ENCODE data around the gene FPR1. TPM values are rescaled to one million over a fixed set of nuclear protein-coding genes. Genes with fewer than 3 reads are reported as not detected.
"Not testable (repeated sequence)": the region's sequence is repeated elsewhere in the genome, so short reads cannot be mapped to it uniquely, and the experiment has no call there.

Gene FPR1
- total and polyA plus RNA-seq, 7 donors: 0.45 to 6.7 (median 2.1) TPM

- Histone ChIP-seq H3K9me3 (no peaks in the 10 kb centered on the region), H3K4me3 (no peak overlapping the region), H3K36me3 (ENCODE audit: insufficient read depth in 1 of 2, low read depth in 1 of 2) (no peaks in the 10 kb centered on the region), H3K4me1 (no peaks in the 10 kb centered on the region), H3K27me3 (ENCODE audit: insufficient read depth in 3 of 3, low read length in 2 of 3) (peaks cover 0 to 2% (median 0%) of the 10 kb centered on the region in 3 donors), H3K27ac (no peak overlapping the region)
- intact Hi-C loops (cut with DNase I): no loop called here
- DNase-seq: no peak
- no peak for ATAC-seq
- TF ChIP-seq, protein P1, sequence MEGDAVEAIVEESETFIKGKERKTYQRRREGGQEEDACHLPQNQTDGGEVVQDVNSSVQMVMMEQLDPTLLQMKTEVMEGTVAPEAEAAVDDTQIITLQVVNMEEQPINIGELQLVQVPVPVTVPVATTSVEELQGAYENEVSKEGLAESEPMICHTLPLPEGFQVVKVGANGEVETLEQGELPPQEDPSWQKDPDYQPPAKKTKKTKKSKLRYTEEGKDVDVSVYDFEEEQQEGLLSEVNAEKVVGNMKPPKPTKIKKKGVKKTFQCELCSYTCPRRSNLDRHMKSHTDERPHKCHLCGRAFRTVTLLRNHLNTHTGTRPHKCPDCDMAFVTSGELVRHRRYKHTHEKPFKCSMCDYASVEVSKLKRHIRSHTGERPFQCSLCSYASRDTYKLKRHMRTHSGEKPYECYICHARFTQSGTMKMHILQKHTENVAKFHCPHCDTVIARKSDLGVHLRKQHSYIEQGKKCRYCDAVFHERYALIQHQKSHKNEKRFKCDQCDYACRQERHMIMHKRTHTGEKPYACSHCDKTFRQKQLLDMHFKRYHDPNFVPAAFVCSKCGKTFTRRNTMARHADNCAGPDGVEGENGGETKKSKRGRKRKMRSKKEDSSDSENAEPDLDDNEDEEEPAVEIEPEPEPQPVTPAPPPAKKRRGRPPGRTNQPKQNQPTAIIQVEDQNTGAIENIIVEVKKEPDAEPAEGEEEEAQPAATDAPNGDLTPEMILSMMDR (IDR thresholded peaks at IDR 0.05): no peak
- 65 to 80% (median 77%) methylated on average over 5 of the region's 5 CpGs for WGBS, 3 donors
Observed at GRCh38 chr19:51740356-51740755, 11.3 kb downstream of the FPR1 start.

DNA sequence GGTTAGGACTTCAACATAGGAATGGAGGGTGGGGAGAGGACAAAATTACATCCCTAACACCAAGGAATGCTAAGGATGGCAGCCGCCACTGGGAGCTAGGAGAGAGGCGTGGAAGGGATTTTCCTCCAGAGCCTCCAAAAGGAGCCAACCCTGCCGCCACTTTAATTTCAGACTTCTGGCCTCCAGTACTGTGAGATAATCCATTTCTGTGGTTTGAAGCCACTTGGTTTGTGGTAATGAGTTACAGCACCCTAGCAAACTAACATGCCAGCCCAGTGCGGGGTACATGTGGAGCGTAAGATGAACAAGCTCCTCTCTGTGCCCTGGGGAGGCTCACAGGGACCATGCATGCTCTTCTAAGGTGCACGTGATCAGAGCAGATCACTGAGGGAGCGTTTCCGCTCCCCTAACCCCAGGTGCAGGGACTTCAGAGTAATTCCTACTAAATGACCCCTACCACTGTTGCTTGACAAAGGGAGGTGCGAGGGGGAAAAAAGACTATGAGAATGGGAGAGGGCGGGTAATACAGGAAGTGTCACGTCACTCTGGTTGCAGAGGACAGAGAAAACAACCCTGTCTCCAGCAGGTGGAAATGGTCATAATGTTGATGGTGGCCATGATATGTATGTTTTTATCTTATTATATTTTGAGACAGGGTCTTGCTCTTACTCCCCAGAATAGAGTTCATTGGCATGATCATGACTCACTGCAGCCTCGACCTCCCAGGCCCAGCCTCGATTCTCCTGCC, 12.0 kb downstream of the FPR1 start:
- Histone ChIP-seq H3K36me3 (ENCODE audit: insufficient read depth in 1 of 2, low read depth in 1 of 2) (no peaks in the 10 kb centered on the region), H3K27me3 (ENCODE audit: insufficient read depth in 3 of 3, low read length in 2 of 3) (peaks cover 0 to 2% (median 0%) of the 10 kb centered on the region in 3 donors), H3K27ac (no peak overlapping the region), H3K4me3 (no peak overlapping the region), H3K9me3 (no peaks in the 10 kb centered on the region), H3K4me1 (no peaks in the 10 kb centered on the region)
- ATAC-seq: no peak
- 59 to 62% (median 61%) methylated on average over 13 of the region's 13 CpGs for WGBS, 3 donors
- TF ChIP-seq, protein P1 (IDR thresholded peaks at IDR 0.05): no peak
- DNase-seq: no peak
- intact Hi-C loops (cut with DNase I): no loop called here

- WGBS, 3 donors: 85 to 91% (median 89%) methylated on average over 10 of the region's 10 CpGs
- H3K27ac ChIP-seq: not testable (repeated sequence)
Observed at GRCh38 chr19:51738523-51738922, 13.2 kb downstream of the FPR1 start.

GRCh38 chr19:51737924-51738323, 13.8 kb downstream of the FPR1 start:
- Histone ChIP-seq H3K36me3 (ENCODE audit: insufficient read depth in 1 of 2, low read depth in 1 of 2) (no peaks in the 10 kb centered on the region), H3K27ac (no peak overlapping the region), H3K9me3 (no peaks in the 10 kb centered on the region), H3K4me1 (no peaks in the 10 kb centered on the region), H3K27me3 (ENCODE audit: insufficient read depth in 3 of 3, low read length in 2 of 3) (peaks cover 0 to 2% (median 0%) of the 10 kb centered on the region in 3 donors), H3K4me3 (no peak overlapping the region)
- 60 to 69% (median 63%) methylated on average over 2 of the region's 2 CpGs for WGBS, 3 donors
- intact Hi-C loops (cut with DNase I): no loop called here
- no peak for ATAC-seq
- TF ChIP-seq, protein P1 (IDR thresholded peaks at IDR 0.05): no peak
- no peak for DNase-seq

More at GRCh38 chr19:51738523-51738922, 13.2 kb downstream of the FPR1 start:
- H3K4me1 ChIP-seq; DNase-seq; H3K4me3 ChIP-seq; H3K27me3 ChIP-seq (ENCODE audit: insufficient read depth in 3 of 3, low read length in 2 of 3); ATAC-seq; H3K9me3 ChIP-seq; H3K36me3 ChIP-seq (ENCODE audit: insufficient read depth in 1 of 2, low read depth in 1 of 2); intact Hi-C loops (cut with DNase I): not testable (repeated sequence)

DNA sequence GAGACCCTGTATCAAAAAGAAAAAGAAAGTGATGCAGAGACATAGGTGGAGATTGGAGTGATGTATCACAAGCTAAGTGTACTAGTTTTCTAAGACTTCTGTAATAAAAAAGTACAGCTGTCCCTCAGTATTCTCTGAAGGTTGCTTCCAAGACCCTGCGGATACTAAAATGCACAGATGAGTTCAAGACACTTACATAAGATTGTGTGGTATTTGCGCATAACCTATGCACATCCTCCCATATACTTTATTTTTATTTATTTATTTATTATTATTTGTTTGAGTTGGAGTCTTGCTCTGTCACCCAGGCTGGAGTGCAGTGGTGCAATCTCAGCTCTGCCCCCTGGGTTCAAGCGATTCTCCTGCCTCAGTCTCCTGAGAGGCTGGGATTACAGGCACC, 14.3 kb downstream of the FPR1 start:
- 88 to 92% (median 92%) methylated on average over 3 of the region's 3 CpGs for WGBS, 3 donors
- Histone ChIP-seq H3K4me1 (no peaks in the 10 kb centered on the region), H3K9me3 (no peaks in the 10 kb centered on the region), H3K36me3 (ENCODE audit: insufficient read depth in 1 of 2, low read depth in 1 of 2) (no peaks in the 10 kb centered on the region), H3K27me3 (ENCODE audit: insufficient read depth in 3 of 3, low read length in 2 of 3) (peaks cover 0 to 2% (median 0%) of the 10 kb centered on the region in 3 donors), H3K4me3 (no peak overlapping the region), H3K27ac (no peak overlapping the region)
- ATAC-seq (no peak), DNase-seq (no peak)
- intact Hi-C loops (cut with DNase I): no loop called here
- TF ChIP-seq, protein P1 (IDR thresholded peaks at IDR 0.05): no peak
